OCI-LY3 (cell line): ENCODE measurements around the gene BTBD7.

ENCODE experiments used
- H2AFZ ChIP-seq: fragments of 200-600, 300-600 bp; shearing (Covaris generic); 2 replicates; pipeline ENCODE4 v1.6.0; 2014; ENCODE audit warnings: antibody characterized with exemption, low read depth, low read length
- H3K27ac ChIP-seq: fragments of 200-600, 300-600 bp; sonication (generic); 2 replicates; pipeline ENCODE4 v1.5.1; 2014; ENCODE audit warnings: mild to moderate bottlenecking, low read length, moderate library complexity, mixed read lengths
- H3K27me3 ChIP-seq: fragments of 200-600, 300-600 bp; sonication (generic); 2 replicates; pipeline ENCODE4 v1.6.1; 2014; ENCODE audit warnings: low read depth, low read length, mixed read lengths
- H3K36me3 ChIP-seq: fragments of 200-600, 300-600 bp; sonication (generic); replicated peaks from 2 replicates; pipeline ENCODE3; 2014; ENCODE audit warnings: low read depth, low read length, mixed read lengths
- H3K4me1 ChIP-seq: fragments of 300-600, 200-600 bp; sonication (generic); 2 replicates; pipeline ENCODE4 v1.6.1; 2014; ENCODE audit warnings: low read length, mixed read lengths
- H3K4me2 ChIP-seq: fragments of 200-600, 300-600 bp; sonication (generic); 2 replicates; pipeline ENCODE4 v1.6.1; 2014; ENCODE audit warnings: low read length, mixed read lengths
- H3K4me3 ChIP-seq: fragments of 300-600, 200-600 bp; sonication (generic); 2 replicates; pipeline ENCODE4 v1.5.1; 2014; ENCODE audit warnings: antibody characterized with exemption, mild to moderate bottlenecking, low read length, moderate library complexity
- H3K79me2 ChIP-seq: fragments of 300-600, 200-600 bp; shearing (Covaris generic); 2 replicates; pipeline ENCODE4 v1.6.1; 2014; ENCODE audit warnings: mild to moderate bottlenecking, low read length, mixed read lengths
- H3K9ac ChIP-seq: fragments of 300-600, 200-600 bp; shearing (Covaris generic); 2 replicates; pipeline ENCODE4 v1.6.0; 2014; ENCODE audit warnings: mild to moderate bottlenecking, low read length, moderate library complexity
- H3K9me3 ChIP-seq: fragments of 200-600, 300-600 bp; shearing (Covaris generic); 2 replicates; pipeline ENCODE4 v1.6.1; 2014; ENCODE audit warnings: low read length, mixed read lengths; ENCODE audit not compliant: insufficient read depth
- H4K20me1 ChIP-seq: fragments of 200-600, 300-600 bp; sonication (generic); 2 replicates; pipeline ENCODE4 v1.6.1; 2016; ENCODE audit warnings: low read length, mixed read lengths; ENCODE audit not compliant: insufficient read depth
- CTCF ChIP-seq: fragments of 200-600, 300-600 bp; sonication (generic); IDR thresholded peaks from 2 replicates; pipeline ENCODE4 v1.5.1; 2014; ENCODE audit warnings: antibody characterized with exemption, low read length, low read depth
- EZH2phosphoT487 ChIP-seq: fragments of 200-600 bp; shearing (Covaris generic); IDR thresholded peaks from 2 replicates; pipeline ENCODE4 v1.6.1; 2018; ENCODE audit warnings: antibody characterized with exemption, mixed run types, low read depth

The BTBD7 gene

GRCh38 chr14:93318927-93319326 lies 13.9 kb downstream of the BTBD7 start:
- no peaks in the 10 kb centered on the region for H3K9me3 ChIP-seq
- H3K4me3 ChIP-seq: no peak overlapping the region
- TF ChIP-seq CTCF: no peak
- no peak for TF ChIP-seq EZH2phosphoT487
- no peak overlapping the region for H3K9ac ChIP-seq
- no peak overlapping the region for H2AFZ ChIP-seq
- no peaks in the 10 kb centered on the region for H3K36me3 ChIP-seq
- H3K4me1 ChIP-seq: peaks cover 21% of the 10 kb centered on the region
- H4K20me1 ChIP-seq: peaks cover 22% of the 10 kb centered on the region
- no peak overlapping the region for H3K4me2 ChIP-seq
- no peaks in the 10 kb centered on the region for H3K27me3 ChIP-seq
- H3K79me2 ChIP-seq: peaks cover 64% of the 10 kb centered on the region
- no peak overlapping the region for H3K27ac ChIP-seq

- TF ChIP-seq CTCF (no peak), EZH2phosphoT487 (no peak)
- Histone ChIP-seq H4K20me1 (peaks cover 19% of the 10 kb centered on the region), H3K79me2 (peaks cover 57% of the 10 kb centered on the region), H2AFZ (no peak overlapping the region), H3K27me3 (no peaks in the 10 kb centered on the region), H3K36me3 (no peaks in the 10 kb centered on the region), H3K4me1 (peaks cover 14% of the 10 kb centered on the region), H3K27ac (no peak overlapping the region), H3K9me3 (no peaks in the 10 kb centered on the region), H3K4me3 (no peak overlapping the region), H3K9ac (no peak overlapping the region), H3K4me2 (no peak overlapping the region)
Measured at GRCh38 chr14:93317875-93318807, 14.7 kb downstream of the BTBD7 start.

- Histone ChIP-seq H3K9me3 (no peaks in the 10 kb centered on the region), H4K20me1 (peaks cover 24% of the 10 kb centered on the region), H3K9ac (no peak overlapping the region), H3K4me3 (no peak overlapping the region), H3K79me2 (peaks cover 53% of the 10 kb centered on the region), H3K4me2 (no peak overlapping the region), H3K27me3 (no peaks in the 10 kb centered on the region), H3K4me1 (peaks cover 14% of the 10 kb centered on the region), H3K27ac (no peak overlapping the region), H2AFZ (no peak overlapping the region), H3K36me3 (no peaks in the 10 kb centered on the region)
- TF ChIP-seq CTCF: no peak
- TF ChIP-seq EZH2phosphoT487: no peak
Measured at GRCh38 chr14:93317210-93317874, 15.5 kb downstream of the BTBD7 start.

- Histone ChIP-seq H3K4me3 (no peak overlapping the region), H2AFZ (no peak overlapping the region), H3K4me2 (no peak overlapping the region), H3K79me2 (peaks cover 52% of the 10 kb centered on the region), H3K9me3 (no peaks in the 10 kb centered on the region), H3K27ac (no peak overlapping the region), H4K20me1 (peaks cover 24% of the 10 kb centered on the region), H3K27me3 (no peaks in the 10 kb centered on the region), H3K36me3 (no peaks in the 10 kb centered on the region), H3K9ac (no peak overlapping the region), H3K4me1 (peaks cover 14% of the 10 kb centered on the region)
- TF ChIP-seq EZH2phosphoT487: no peak
- TF ChIP-seq CTCF: no peak
Measured at GRCh38 chr14:93316716-93317115, 16.1 kb downstream of the BTBD7 start.
